Prostate gland (tissue), 2 donors: ENCODE measurements around the gene CNPY2. TPM values are rescaled to one million over a fixed set of nuclear protein-coding genes. Genes with fewer than 3 reads are reported as not detected.
A peak's percentile ranks its signal among the peaks of the same experiment; 100 is the strongest.
"Not testable (repeated sequence)": the region's sequence is repeated elsewhere in the genome, so short reads cannot be mapped to it uniquely, and the experiment has no call there.

Experiments used
- DNase-seq: peaks from one replicate; pipeline ENCODE4 v3.0.0-alpha.2; 2019; ENCODE audit warnings: low spot score
- H3K27ac ChIP-seq, 2 donors: fragments of 200-600 bp; sonication (generic); 2 replicates each; pipeline ENCODE4 v1.5.1; 2017 to 2019
- H3K27me3 ChIP-seq: fragments of 200-600 bp; sonication (generic); replicated peaks from 2 replicates; pipeline ENCODE4 v1.5.1; 2019; ENCODE audit not compliant: insufficient read depth
- H3K36me3 ChIP-seq, 2 donors: fragments of 200-600 bp; sonication (generic); 1 replicate in 1 of 2; 2 replicates in 1 of 2; pipeline versions ENCODE4 v1.5.1 to v1.8.1; 2017 to 2019
- H3K4me1 ChIP-seq: fragments of 200-600 bp; sonication (generic); replicated peaks from 2 replicates; pipeline ENCODE4 v1.5.1; 2019
- H3K4me3 ChIP-seq, 2 donors: fragments of 200-600 bp; sonication (generic); 2 replicates each; pipeline ENCODE4 v1.5.1; 2017 to 2019
- H3K9me3 ChIP-seq: fragments of 200-600 bp; sonication (generic); 2 replicates; pipeline ENCODE4 v1.5.1; 2017
- POLR2A ChIP-seq: fragments of 450-650 bp; IDR thresholded peaks from one replicate; pipeline ENCODE4 v1.6.1; 2016; ENCODE audit warnings: antibody characterized with exemption, mild to moderate bottlenecking
- POLR2AphosphoS5 ChIP-seq: sonication (generic); formaldehyde crosslinking; IDR thresholded peaks from one replicate; pipeline ENCODE4 v1.6.1; 2017; ENCODE audit warnings: antibody characterized with exemption
- whole genome bisulfite sequencing: methylation state at CpG from one replicate; pipeline ENCODE4 v1.1.5; 2018; 5-methylcytosine and 5-hydroxymethylcytosine counted together
- intact Hi-C: fragments of 100-400 bp; cut with DNase I; formaldehyde crosslinking; loops from one replicate; pipeline ENCODE4 v1.14.2; 2022
- total RNA-seq, 2 donors: library from RNA; depleted of rRNA; stranded (reverse); fragments of >200 nt; gene quantifications; one replicate each; pipeline ENCODE4 v1.1.0, GENCODE V29; 2016
- TF ChIP-seq, protein P1 (sequence below), 4 experiments: fragments of 200-600 bp in 2 of 4; fragments of 450-650 bp in 2 of 4; sonication (generic) in 2 of 4; IDR thresholded peaks; 1 replicate in 3 of 4; 2 replicates in 1 of 4; pipeline ENCODE4 v1.5.1; 2016 to 2019; ENCODE audit warnings: antibody characterized with exemption in 4 of 4, mild to moderate bottlenecking in 2 of 4, moderate library complexity in 2 of 4

The CNPY2 gene
- total RNA-seq, 2 donors from 2014 or later, result 97.7 to 101 TPM

DNA sequence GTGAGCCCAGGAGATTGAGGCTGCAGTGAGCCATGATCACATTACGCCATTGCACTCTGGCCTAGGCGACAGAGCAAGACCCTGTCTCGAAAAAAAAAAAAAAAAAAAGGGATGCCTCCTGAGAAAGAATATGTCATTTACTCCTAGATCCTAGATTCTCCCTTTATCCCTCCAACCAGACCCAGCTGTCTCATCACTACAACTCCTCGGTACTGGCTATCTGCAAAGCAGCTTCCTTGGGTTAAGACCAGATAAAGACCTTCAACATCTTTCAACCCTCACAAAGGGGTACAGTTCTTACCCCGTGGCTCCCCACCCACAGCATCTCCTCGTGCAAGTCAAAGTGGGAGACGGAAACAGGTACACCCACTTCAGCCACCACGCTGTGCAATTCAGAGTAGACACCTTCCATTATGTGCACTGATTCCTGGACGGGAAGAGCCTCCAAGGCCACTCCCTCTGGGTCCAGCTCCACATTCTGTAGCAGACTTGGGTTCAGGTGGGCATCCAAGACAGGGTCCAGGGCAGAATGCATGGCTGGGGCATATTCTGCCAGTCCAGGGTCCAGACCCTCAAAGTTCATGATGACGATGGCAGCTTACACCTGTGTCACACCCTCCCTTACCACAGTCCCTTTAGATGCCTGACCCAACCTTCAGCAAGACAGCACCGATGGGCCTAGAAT, 16.9 kb upstream of the CNPY2 start:
- Histone ChIP-seq H3K27me3 (no peaks in the 10 kb centered on the region), H3K36me3 (no peaks in the 10 kb centered on the region), H3K4me3 (peak overlapping the region; percentile 46 to 53), H3K9me3 (no peaks in the 10 kb centered on the region), H3K4me1 (no peaks in the 10 kb centered on the region), H3K27ac (peak overlapping the region; percentile 88 to 89)
- intact Hi-C loops, result no loop called here
- 95% methylated on average over 11 of the region's 11 CpGs for WGBS
- DNase-seq, result no peak
- TF ChIP-seq, protein P1, sequence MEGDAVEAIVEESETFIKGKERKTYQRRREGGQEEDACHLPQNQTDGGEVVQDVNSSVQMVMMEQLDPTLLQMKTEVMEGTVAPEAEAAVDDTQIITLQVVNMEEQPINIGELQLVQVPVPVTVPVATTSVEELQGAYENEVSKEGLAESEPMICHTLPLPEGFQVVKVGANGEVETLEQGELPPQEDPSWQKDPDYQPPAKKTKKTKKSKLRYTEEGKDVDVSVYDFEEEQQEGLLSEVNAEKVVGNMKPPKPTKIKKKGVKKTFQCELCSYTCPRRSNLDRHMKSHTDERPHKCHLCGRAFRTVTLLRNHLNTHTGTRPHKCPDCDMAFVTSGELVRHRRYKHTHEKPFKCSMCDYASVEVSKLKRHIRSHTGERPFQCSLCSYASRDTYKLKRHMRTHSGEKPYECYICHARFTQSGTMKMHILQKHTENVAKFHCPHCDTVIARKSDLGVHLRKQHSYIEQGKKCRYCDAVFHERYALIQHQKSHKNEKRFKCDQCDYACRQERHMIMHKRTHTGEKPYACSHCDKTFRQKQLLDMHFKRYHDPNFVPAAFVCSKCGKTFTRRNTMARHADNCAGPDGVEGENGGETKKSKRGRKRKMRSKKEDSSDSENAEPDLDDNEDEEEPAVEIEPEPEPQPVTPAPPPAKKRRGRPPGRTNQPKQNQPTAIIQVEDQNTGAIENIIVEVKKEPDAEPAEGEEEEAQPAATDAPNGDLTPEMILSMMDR (IDR thresholded peaks at IDR 0.05), result no peak
- no peak for TF ChIP-seq POLR2A
- TF ChIP-seq POLR2AphosphoS5, result no peak

DNA sequence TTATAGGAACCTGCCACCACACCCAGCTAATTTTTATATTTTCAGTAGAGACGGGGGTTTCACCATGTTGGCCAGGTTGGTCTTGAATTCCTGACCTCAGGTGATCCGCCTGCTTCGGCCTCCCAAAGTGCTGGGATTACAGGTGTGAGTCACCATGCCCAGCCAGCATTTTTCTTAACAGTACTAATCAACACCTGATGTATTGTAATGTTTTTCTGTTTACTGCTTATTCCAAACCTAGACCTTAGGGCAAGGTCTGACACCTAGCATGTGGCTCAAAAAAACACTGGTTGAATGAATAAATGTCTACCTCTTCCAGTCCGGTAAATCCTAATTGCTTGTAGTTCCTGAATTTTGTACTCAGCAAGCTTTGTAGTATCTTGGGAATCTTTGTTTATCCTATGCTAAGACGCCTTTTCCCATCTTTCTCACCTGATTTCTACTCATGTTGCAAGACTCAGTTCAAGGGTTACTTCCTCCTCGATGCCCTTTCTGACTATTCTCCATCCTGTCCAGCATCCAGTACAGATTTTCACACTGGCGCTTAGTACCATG, 15.2 kb upstream of the CNPY2 start:
- no peaks in the 10 kb centered on the region for H3K36me3 ChIP-seq
- intact Hi-C loops, result no loop called here
- H3K4me1 ChIP-seq, result no peaks in the 10 kb centered on the region
- no peak for TF ChIP-seq POLR2AphosphoS5
- no peaks in the 10 kb centered on the region for H3K9me3 ChIP-seq
- no peaks in the 10 kb centered on the region for H3K27me3 ChIP-seq
- DNase-seq, result no peak
- H3K27ac ChIP-seq, result no peak overlapping the region
- WGBS, result 97% methylated on average over 7 of the region's 7 CpGs
- no peak overlapping the region for H3K4me3 ChIP-seq

DNA sequence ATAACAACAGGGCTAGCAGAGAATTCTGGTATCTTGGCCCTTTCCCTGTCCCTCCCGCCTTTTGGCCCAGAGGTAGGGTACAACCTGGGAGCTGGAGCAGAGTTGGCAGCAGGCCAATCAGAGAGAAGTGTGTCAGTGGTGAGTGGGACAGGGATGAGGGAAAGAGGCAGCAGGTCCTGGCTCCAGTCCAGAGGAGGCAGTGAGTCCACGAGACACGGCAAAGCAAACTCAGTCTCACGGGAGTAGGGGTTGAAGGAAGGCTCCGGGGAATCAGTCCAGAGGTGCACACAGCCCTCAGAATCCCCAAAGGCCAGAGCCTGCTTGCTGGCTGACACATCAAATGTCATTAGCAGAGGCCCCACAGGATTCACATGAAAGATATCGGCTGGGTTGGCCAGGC, 10.7 kb upstream of the CNPY2 start:
- Histone ChIP-seq H3K36me3 (peaks cover 12 to 21% of the 10 kb centered on the region in 2 donors), H3K9me3 (no peaks in the 10 kb centered on the region), H3K4me1 (no peaks in the 10 kb centered on the region), H3K27me3 (no peaks in the 10 kb centered on the region), H3K27ac (no peak overlapping the region), H3K4me3 (no peak overlapping the region)
- 85% methylated on average over 6 of the region's 6 CpGs for WGBS
- no peak for DNase-seq
- TF ChIP-seq POLR2A (no peak), POLR2AphosphoS5 (no peak)
- TF ChIP-seq, protein P1 (IDR thresholded peaks at IDR 0.05), result no peak
- intact Hi-C loops, result no loop called here

DNA sequence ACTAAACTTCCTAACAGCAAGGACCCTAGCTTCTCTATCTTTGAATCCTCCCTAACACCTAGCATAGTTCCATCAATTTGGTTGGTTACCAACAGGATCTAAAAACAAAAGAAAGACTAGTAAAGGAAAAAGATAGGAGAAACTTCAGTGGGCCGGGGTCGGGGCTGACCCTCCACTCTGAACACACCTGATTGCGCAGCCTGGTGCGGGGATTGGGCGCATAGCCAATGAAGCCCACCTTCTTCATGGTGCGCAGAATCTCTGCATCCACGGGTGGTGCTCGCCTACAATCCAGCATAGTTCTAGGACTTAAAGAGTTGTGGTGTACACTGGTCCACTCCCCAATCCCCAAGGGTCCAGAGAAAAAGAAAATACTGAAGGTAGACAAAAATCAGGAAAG, 10.3 kb upstream of the CNPY2 start:
- Histone ChIP-seq H3K27ac (no peak overlapping the region), H3K36me3 (peaks cover 12 to 21% of the 10 kb centered on the region in 2 donors), H3K9me3 (no peaks in the 10 kb centered on the region), H3K27me3 (no peaks in the 10 kb centered on the region), H3K4me3 (no peak overlapping the region), H3K4me1 (no peaks in the 10 kb centered on the region)
- no peak for DNase-seq
- WGBS, result 94% methylated on average over 8 of the region's 8 CpGs
- TF ChIP-seq POLR2AphosphoS5, result no peak
- TF ChIP-seq, protein P1 (IDR thresholded peaks at IDR 0.05), result no peak
- TF ChIP-seq POLR2A, result no peak
- intact Hi-C loops, result no loop called here

DNA sequence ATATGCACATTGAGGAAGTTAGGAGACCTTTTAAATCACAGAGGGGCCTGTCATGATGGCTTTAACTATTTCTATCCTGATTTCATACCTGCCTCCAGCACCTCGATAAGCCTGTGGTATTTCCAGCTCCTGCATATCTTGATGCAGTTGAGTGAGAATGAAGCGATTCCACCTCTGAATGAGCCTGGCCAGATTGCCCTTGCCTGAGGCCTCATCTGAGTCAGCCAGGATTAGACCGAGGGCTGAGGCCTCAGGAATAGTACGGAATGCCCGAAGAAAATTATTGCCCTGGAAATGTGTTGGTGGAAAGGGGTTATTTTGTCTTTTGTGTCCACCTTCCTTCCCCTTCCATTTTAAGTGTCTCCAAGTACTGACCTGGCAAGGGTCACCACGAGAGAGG, 8.4 kb upstream of the CNPY2 start:
- DNase-seq, result no peak
- Histone ChIP-seq H3K9me3 (no peaks in the 10 kb centered on the region), H3K27ac (no peak overlapping the region), H3K36me3 (peaks cover 12 to 26% of the 10 kb centered on the region in 2 donors), H3K27me3 (no peaks in the 10 kb centered on the region), H3K4me1 (no peaks in the 10 kb centered on the region), H3K4me3 (no peak overlapping the region)
- 93% methylated on average over 6 of the region's 6 CpGs for WGBS
- intact Hi-C loops, result no loop called here
- TF ChIP-seq POLR2AphosphoS5 (no peak), POLR2A (no peak)
- TF ChIP-seq, protein P1 (IDR thresholded peaks at IDR 0.05), result no peak

DNA sequence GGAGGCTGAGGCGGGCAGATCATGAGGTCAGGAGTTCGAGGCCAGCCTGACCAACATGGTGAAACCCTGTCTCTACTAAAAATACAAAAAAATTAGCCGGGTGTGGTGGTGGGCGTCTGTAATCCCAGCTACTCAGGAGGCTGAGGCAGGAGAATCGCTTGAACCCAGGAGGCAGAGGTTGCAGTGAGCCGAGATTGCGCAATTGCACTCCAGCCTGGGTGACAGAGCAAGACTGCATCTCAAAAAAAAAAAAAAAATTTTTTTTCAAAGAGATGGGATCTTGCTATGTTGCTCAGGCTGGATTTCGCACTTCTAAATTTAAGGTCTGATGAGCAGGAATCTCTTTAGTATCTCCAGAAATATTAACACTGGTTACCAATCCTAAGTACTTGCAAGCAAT, 5.8 kb upstream of the CNPY2 start:
- H3K27ac ChIP-seq, intact Hi-C loops, H3K4me1 ChIP-seq, H3K9me3 ChIP-seq, H3K4me3 ChIP-seq, H3K27me3 ChIP-seq, DNase-seq: not testable (repeated sequence)
- 93% methylated on average over 8 of the region's 8 CpGs for WGBS
- peaks cover 12 to 26% of the 10 kb centered on the region in 2 donors for H3K36me3 ChIP-seq
